CD14-positive monocyte (primary cell): Measurements from ENCODE around the gene GPR37L1. TPM values are rescaled to one million over a fixed set of nuclear protein-coding genes. Genes with fewer than 3 reads are reported as not detected.
A peak's percentile ranks its signal among the peaks of the same experiment; 100 is the strongest.

Experiments used
- DNase-seq, 3 donors: peaks; one replicate each; pipeline ENCODE4 v3.0.0-alpha.2; 2011 to 2022
- H2AFZ ChIP-seq: 2 replicates; pipeline ENCODE4 v1.6.0; 2012; ENCODE audit warnings: mild to moderate bottlenecking, low read depth, low read length, inconsistent platforms; ENCODE audit not compliant: insufficient read depth, poor library complexity, severe bottlenecking
- H3K27ac ChIP-seq, 2 donors: 1 replicate in 1 of 2; 2 replicates in 1 of 2; pipeline ENCODE4 v1.5.1; 2012 to 2013; ENCODE audit warnings: low read length in 2 of 2, control low read depth in 1 of 2, inconsistent platforms in 1 of 2, low read depth in 1 of 2, mild to moderate bottlenecking in 1 of 2
- H3K27me3 ChIP-seq, 2 donors: one replicate each; pipeline versions ENCODE4 v1.6.0 to v1.6.1; 2011 to 2013; ENCODE audit warnings: low read length in 2 of 2; ENCODE audit not compliant: control insufficient read depth in 2 of 2, insufficient read depth in 2 of 2
- H3K36me3 ChIP-seq, 2 donors: replicated peaks in 1 of 2; 1 replicate in 1 of 2; 2 replicates in 1 of 2; pipeline versions ENCODE4 v1.5.1 to v1.6.1; 2012 to 2013; ENCODE audit warnings: low read length in 2 of 2, control low read depth in 1 of 2, inconsistent platforms in 1 of 2, mild to moderate bottlenecking in 1 of 2; ENCODE audit not compliant: insufficient read depth in 2 of 2, control insufficient read depth in 1 of 2
- H3K4me1 ChIP-seq, 2 donors: 1 replicate in 1 of 2; 2 replicates in 1 of 2; pipeline versions ENCODE4 v1.5.1 to v1.6.1; 2012 to 2013; ENCODE audit warnings: low read length in 2 of 2, control low read depth in 1 of 2, inconsistent platforms in 1 of 2, mild to moderate bottlenecking in 1 of 2, moderate library complexity in 1 of 2; ENCODE audit not compliant: insufficient read depth in 2 of 2, control insufficient read depth in 1 of 2
- H3K4me2 ChIP-seq: replicated peaks from 2 replicates; pipeline ENCODE3; 2012; ENCODE audit warnings: low read length, moderate library complexity, mild to moderate bottlenecking; ENCODE audit not compliant: poor library complexity, severe bottlenecking; ENCODE audit errors: extremely low read depth
- H3K4me3 ChIP-seq, 3 experiments: fragments of 200-600 bp in 1 of 3; sonication (generic) in 1 of 3; replicated peaks in 1 of 3; 1 replicate in 2 of 3; 2 replicates in 1 of 3; pipeline ENCODE4 v1.5.1; 2011 to 2013; ENCODE audit warnings: low read length in 3 of 3, mild to moderate bottlenecking in 3 of 3, control low read depth in 2 of 3, low read depth in 2 of 3, inconsistent platforms in 1 of 3, moderate library complexity in 1 of 3
- H3K79me2 ChIP-seq: 2 replicates; pipeline ENCODE4 v1.6.0; 2012; ENCODE audit warnings: mild to moderate bottlenecking, control low read depth, inconsistent platforms, low read length, moderate library complexity; ENCODE audit not compliant: insufficient read depth
- H3K9ac ChIP-seq: 2 replicates; pipeline ENCODE4 v1.6.0; 2017; ENCODE audit warnings: low read length, mild to moderate bottlenecking; ENCODE audit not compliant: insufficient read depth, poor library complexity, severe bottlenecking
- H3K9me3 ChIP-seq, 2 donors: replicated peaks in 1 of 2; 1 replicate in 1 of 2; 2 replicates in 1 of 2; pipeline versions ENCODE4 v1.5.1 to v1.6.1; 2012 to 2013; ENCODE audit warnings: low read length in 2 of 2, control low read depth in 1 of 2; ENCODE audit not compliant: control insufficient read depth in 1 of 2, insufficient read depth in 1 of 2
- H4K20me1 ChIP-seq: 2 replicates; pipeline ENCODE4 v1.6.0; 2012; ENCODE audit warnings: mild to moderate bottlenecking, low read length, control low read depth, moderate library complexity; ENCODE audit not compliant: insufficient read depth
- H3K27ac Mint-ChIP-seq, 7 donors: one replicate each; pipeline ENCODE4 v1.8.0; 2020; ENCODE audit warnings: mild to moderate bottlenecking in 7 of 7, mixed read lengths in 7 of 7, moderate library complexity in 6 of 7, inconsistent platforms in 2 of 7
- H3K27me3 Mint-ChIP-seq, 3 donors: one replicate each; pipeline ENCODE4 v1.8.0; 2021 to 2022; ENCODE audit warnings: low read depth in 3 of 3, mild to moderate bottlenecking in 3 of 3, mixed read lengths in 3 of 3, moderate library complexity in 3 of 3, inconsistent platforms in 1 of 3
- H3K36me3 Mint-ChIP-seq, 2 donors: one replicate each; pipeline ENCODE4 v1.8.0; 2020; ENCODE audit warnings: mixed read lengths in 2 of 2, inconsistent platforms in 1 of 2, mild to moderate bottlenecking in 1 of 2
- H3K4me1 Mint-ChIP-seq: one replicate; pipeline ENCODE4 v1.8.0; 2020; ENCODE audit warnings: mild to moderate bottlenecking, mixed read lengths
- H3K4me3 Mint-ChIP-seq, 2 donors: one replicate each; pipeline ENCODE4 v1.8.0; 2020; ENCODE audit warnings: mild to moderate bottlenecking in 2 of 2, mixed read lengths in 2 of 2, moderate library complexity in 1 of 2
- H3K9me3 Mint-ChIP-seq, 7 donors: one replicate each; pipeline ENCODE4 v1.8.0; 2020 to 2022; ENCODE audit warnings: mixed read lengths in 7 of 7, mild to moderate bottlenecking in 6 of 7, moderate library complexity in 6 of 7, inconsistent platforms in 2 of 7
- CTCF ChIP-seq: fragments of 200-600 bp; IDR thresholded peaks from one replicate; pipeline ENCODE4 v1.8.0; 2022; ENCODE audit warnings: antibody characterized with exemption, mild to moderate bottlenecking
- WGBS: methylation state at CpG from one replicate; pipeline ENCODE4 v1.1.5; 2013; ENCODE audit warnings: missing lambda C conversion rate; ENCODE audit not compliant: insufficient coverage; 5-methylcytosine and 5-hydroxymethylcytosine counted together
- intact Hi-C, 2 donors: fragments of 100-400 bp; cut with micrococcal nuclease; formaldehyde crosslinking; loops; one replicate each; pipeline versions ENCODE4 v1.15.0 to v1.15.1; 2023
- polyA plus RNA-seq, 3 donors: library from polyadenylated mRNA; depleted of rRNA in 1 of 3; unstranded in 2 of 3; stranded (reverse) in 1 of 3; fragments of 300-500 nt in 2 of 3; fragments of >200 nt in 1 of 3; fragmentation: Illumina TruSeq in 2 of 3; gene quantifications; 1 replicate in 2 of 3; 2 replicates in 1 of 3; pipeline ENCODE4 v1.2.3, GENCODE V29; 2012 to 2021

GPR37L1 gene
- polyA plus RNA-seq, 3 donors = 0.06 to 0.13 TPM; not detected in 1

- Histone ChIP-seq H3K4me2 (peak overlapping the region; percentile 96), H2AFZ (peak overlapping the region; percentile 76), H3K4me3 (peak overlapping the region; percentile 45 to 82 (median 49)), H3K36me3 (peaks cover 0 to 6% of the 10 kb centered on the region in 2 donors), H3K27ac (peak overlapping the region; percentile 50 to 94), H3K27me3 (no peaks in the 10 kb centered on the region), H3K9me3 (no peaks in the 10 kb centered on the region), H3K4me1 (peaks cover 46 to 57% of the 10 kb centered on the region in 2 donors), H4K20me1 (no peaks in the 10 kb centered on the region), H3K79me2 (peaks cover 59% of the 10 kb centered on the region), H3K9ac (peak overlapping the region; percentile 80)
- Mint-ChIP-seq H3K9me3 (no peaks in the 10 kb centered on the region), H3K36me3 (peaks cover 5 to 11% of the 10 kb centered on the region in 2 donors), H3K4me1 (peaks cover 68% of the 10 kb centered on the region), H3K27ac (peak overlapping the region; percentile 54 to 98 (median 93)), H3K4me3 (peak overlapping the region; percentile 89 to 96), H3K27me3 (peaks cover 2 to 5% (median 4%) of the 10 kb centered on the region in 3 donors)
- TF ChIP-seq CTCF = no peak
- peak in 2 of 3 donors; percentile 29 to 30 for DNase-seq
- 3% methylated on average over 12 of the region's 22 CpGs for WGBS
- intact Hi-C loops = loop anchor here in 1 of 2 donors (1.0 kb wide), 1 partner anchor 18 kb away; no protein-coding TSS in a partner anchor
Observed at GRCh38 chr1:202161151-202162046, 38.7 kb downstream of the GPR37L1 start.

- peak overlapping the region; percentile 39 to 96 for H3K4me3 Mint-ChIP-seq
- Histone ChIP-seq H3K4me2 (peak overlapping the region; percentile 96), H3K27ac (peak overlapping the region in 1 of 2 donors; percentile 94), H3K79me2 (peaks cover 52% of the 10 kb centered on the region), H2AFZ (peak overlapping the region; percentile 76), H3K4me3 (peak overlapping the region in 2 of 3 experiments; percentile 1 to 82), H4K20me1 (no peaks in the 10 kb centered on the region), H3K27me3 (no peaks in the 10 kb centered on the region), H3K9me3 (no peaks in the 10 kb centered on the region), H3K4me1 (peaks cover 46 to 57% of the 10 kb centered on the region in 2 donors), H3K36me3 (peaks cover 0 to under 1% of the 10 kb centered on the region in 2 donors), H3K9ac (peak overlapping the region; percentile 80)
- H3K9me3 Mint-ChIP-seq = no peaks in the 10 kb centered on the region
- DNase-seq = peak in 1 of 3 donors; percentile 28
- peaks cover 67% of the 10 kb centered on the region for H3K4me1 Mint-ChIP-seq
- peaks cover 5 to 8% of the 10 kb centered on the region in 2 donors for H3K36me3 Mint-ChIP-seq
- H3K27ac Mint-ChIP-seq = peak overlapping the region in 5 of 7 donors; percentile 13 to 84 (median 50)
- peaks cover 2 to 5% (median 4%) of the 10 kb centered on the region in 3 donors for H3K27me3 Mint-ChIP-seq
- TF ChIP-seq CTCF = no peak
- no CpG with 5 or more reads among the region's 4 CpGs for WGBS
- intact Hi-C loops = loop anchor here in 1 of 2 donors (1.0 kb wide), 1 partner anchor 19 kb away; no protein-coding TSS in a partner anchor
Observed at GRCh38 chr1:202162047-202162417, 39.3 kb downstream of the GPR37L1 start.
